ENCODE measurements around the gene B3GALT2.
"Not testable (repeated sequence)": the region's sequence is repeated elsewhere in the genome, so short reads cannot be mapped to it uniquely, and the experiment has no call there.

B3GALT2 gene

GRCh38 chr1:193210996-193211395 lies 24.6 kb upstream of the B3GALT2 start:
- Histone ChIP-seq H3K4me1 (ENCODE audit: insufficient read depth, low read length) (0 out of 2 replicates have a peak, but pooled peaks cover under 1% of the 10 kb centered on the region), H3K4me3 (ENCODE audit: low read length) (no peak overlapping the region), H3K9me3 (ENCODE audit: insufficient read depth, low read depth, low read length) (peaks cover 9% of the 10 kb centered on the region; the same call in 1 of the 2 replicates), H3K27me3 (ENCODE audit: insufficient read depth, low read length) (no peaks in the 10 kb centered on the region), H3K9ac (ENCODE audit: low read depth, low read length) (no peak overlapping the region), H3K27ac (ENCODE audit: low read depth, low read length) (no peak overlapping the region), H3K36me3 (ENCODE audit: insufficient read depth, low read length) (peaks cover 58% of the 10 kb centered on the region)
- WGBS: 97% methylated on average over 6 of the region's 7 CpGs

GRCh38 chr1:193201021-193201420 lies 14.6 kb upstream of the B3GALT2 start:
- no peaks in the 10 kb centered on the region for H3K4me1 ChIP-seq (ENCODE audit: insufficient read depth, low read length)
- H3K27me3 ChIP-seq (ENCODE audit: insufficient read depth, low read length): no peaks in the 10 kb centered on the region
- WGBS: 78% methylated on average over 1 of the region's 2 CpGs
- H3K9ac ChIP-seq (ENCODE audit: low read depth, low read length): no peak overlapping the region
- H3K27ac ChIP-seq (ENCODE audit: low read depth, low read length): no peak overlapping the region
- peaks cover 20% of the 10 kb centered on the region for H3K36me3 ChIP-seq (ENCODE audit: insufficient read depth, low read length)
- H3K9me3 ChIP-seq (ENCODE audit: insufficient read depth, low read depth, low read length): 0 out of 2 replicates have a peak, but pooled peaks cover 2% of the 10 kb centered on the region
- no peak overlapping the region for H3K4me3 ChIP-seq (ENCODE audit: low read length)

- H3K36me3 ChIP-seq (ENCODE audit: insufficient read depth, low read length): peaks cover 10% of the 10 kb centered on the region; the same call in 1 of the 2 replicates
- 87% methylated on average over 3 of the region's 4 CpGs for WGBS
- H3K9me3 ChIP-seq (ENCODE audit: insufficient read depth, low read depth, low read length): no peaks in the 10 kb centered on the region
Measured at GRCh38 chr1:193199940-193200339, 13.5 kb upstream of the B3GALT2 start.

GRCh38 chr1:193192586-193192985 lies 6.2 kb upstream of the B3GALT2 start:
- Histone ChIP-seq H3K27me3 (ENCODE audit: insufficient read depth, low read length) (no peaks in the 10 kb centered on the region), H3K36me3 (ENCODE audit: insufficient read depth, low read length) (peaks cover 16% of the 10 kb centered on the region; the same call in 1 of the 2 replicates)

More at GRCh38 chr1:193199940-193200339, 13.5 kb upstream of the B3GALT2 start:
- Histone ChIP-seq H3K9ac (ENCODE audit: low read depth, low read length) (no peak overlapping the region), H3K4me3 (ENCODE audit: low read length) (no peak overlapping the region), H3K27ac (ENCODE audit: low read depth, low read length) (no peak overlapping the region), H3K27me3 (ENCODE audit: insufficient read depth, low read length) (no peaks in the 10 kb centered on the region), H3K4me1 (ENCODE audit: insufficient read depth, low read length) (no peaks in the 10 kb centered on the region)

GRCh38 chr1:193190096-193190744 lies 3.8 kb upstream of the B3GALT2 start:
- Histone ChIP-seq H3K27me3 (ENCODE audit: insufficient read depth, low read length) (no peaks in the 10 kb centered on the region), H3K27ac (ENCODE audit: low read depth, low read length) (no peak overlapping the region), H3K4me3 (ENCODE audit: low read length) (no peak overlapping the region), H3K36me3 (ENCODE audit: insufficient read depth, low read length) (peaks cover 16% of the 10 kb centered on the region; the same call in 1 of the 2 replicates), H3K9ac (ENCODE audit: low read depth, low read length) (no peak overlapping the region), H3K4me1 (ENCODE audit: insufficient read depth, low read length) (peaks cover 13% of the 10 kb centered on the region), H3K9me3 (ENCODE audit: insufficient read depth, low read depth, low read length) (peaks cover 18% of the 10 kb centered on the region)

More at GRCh38 chr1:193192586-193192985, 6.2 kb upstream of the B3GALT2 start:
- Histone ChIP-seq H3K4me3 (ENCODE audit: low read length) (no peak overlapping the region), H3K9me3 (ENCODE audit: insufficient read depth, low read depth, low read length) (peaks cover 18% of the 10 kb centered on the region), H3K9ac (ENCODE audit: low read depth, low read length) (no peak overlapping the region), H3K27ac (ENCODE audit: low read depth, low read length) (no peak overlapping the region), H3K4me1 (ENCODE audit: insufficient read depth, low read length) (no peaks in the 10 kb centered on the region)
- 96% methylated on average over 8 of the region's 8 CpGs for WGBS

- Histone ChIP-seq H3K36me3 (ENCODE audit: insufficient read depth, low read length) (peaks cover 14% of the 10 kb centered on the region; the same call in 1 of the 2 replicates), H3K27me3 (ENCODE audit: insufficient read depth, low read length) (no peaks in the 10 kb centered on the region), H3K9me3 (ENCODE audit: insufficient read depth, low read depth, low read length) (peaks cover 18% of the 10 kb centered on the region), H3K9ac (ENCODE audit: low read depth, low read length) (no peak overlapping the region), H3K27ac (ENCODE audit: low read depth, low read length) (no peak overlapping the region), H3K4me1 (ENCODE audit: insufficient read depth, low read length) (peaks cover 13% of the 10 kb centered on the region), H3K4me3 (ENCODE audit: low read length) (no peak overlapping the region)
- WGBS: 95% methylated on average over 3 of the region's 3 CpGs
Measured at GRCh38 chr1:193189442-193190095, 3.2 kb upstream of the B3GALT2 start.

- not testable (repeated sequence) for H3K9ac ChIP-seq (ENCODE audit: low read depth, low read length); H3K27me3 ChIP-seq (ENCODE audit: insufficient read depth, low read length); H3K4me3 ChIP-seq (ENCODE audit: low read length); H3K27ac ChIP-seq (ENCODE audit: low read depth, low read length)
- 93% methylated on average over 7 of the region's 7 CpGs for WGBS
- peaks cover 13% of the 10 kb centered on the region for H3K4me1 ChIP-seq (ENCODE audit: insufficient read depth, low read length)
- H3K9me3 ChIP-seq (ENCODE audit: insufficient read depth, low read depth, low read length): peaks cover 18% of the 10 kb centered on the region
- peaks cover 14% of the 10 kb centered on the region; the same call in 1 of the 2 replicates for H3K36me3 ChIP-seq (ENCODE audit: insufficient read depth, low read length)
Measured at GRCh38 chr1:193188915-193189314, 2.5 kb upstream of the B3GALT2 start.

GRCh38 chr1:193187114-193187513 lies 701 bp upstream of the B3GALT2 start:
- Histone ChIP-seq H3K27me3 (ENCODE audit: insufficient read depth, low read length) (no peaks in the 10 kb centered on the region), H3K36me3 (ENCODE audit: insufficient read depth, low read length) (peaks cover 8% of the 10 kb centered on the region; the same call in 1 of the 2 replicates), H3K4me3 (ENCODE audit: low read length) (no peak overlapping the region), H3K4me1 (ENCODE audit: insufficient read depth, low read length) (peaks cover 13% of the 10 kb centered on the region), H3K27ac (ENCODE audit: low read depth, low read length) (no peak overlapping the region), H3K9me3 (ENCODE audit: insufficient read depth, low read depth, low read length) (peaks cover 9% of the 10 kb centered on the region), H3K9ac (ENCODE audit: low read depth, low read length) (no peak overlapping the region)
- WGBS: no CpG with 5 or more reads among the region's 1 CpG

- Histone ChIP-seq H3K9ac (ENCODE audit: low read depth, low read length) (no peak overlapping the region; the same call in 1 of the 2 replicates), H3K27me3 (ENCODE audit: insufficient read depth, low read length) (no peaks in the 10 kb centered on the region), H3K4me1 (ENCODE audit: insufficient read depth, low read length) (peaks cover 13% of the 10 kb centered on the region), H3K36me3 (ENCODE audit: insufficient read depth, low read length) (no peaks in the 10 kb centered on the region), H3K27ac (ENCODE audit: low read depth, low read length) (no peak overlapping the region), H3K4me3 (ENCODE audit: low read length) (no peak overlapping the region), H3K9me3 (ENCODE audit: insufficient read depth, low read depth, low read length) (no peaks in the 10 kb centered on the region)
- 100% methylated on average over 1 of the region's 2 CpGs for WGBS
Measured at GRCh38 chr1:193185211-193185610, 1.2 kb downstream of the B3GALT2 start.

- WGBS: no CpG with 5 or more reads among the region's 1 CpG
- H3K9me3 ChIP-seq (ENCODE audit: insufficient read depth, low read depth, low read length): no peaks in the 10 kb centered on the region
- H3K4me3 ChIP-seq (ENCODE audit: low read length): no peak overlapping the region
- H3K27me3 ChIP-seq (ENCODE audit: insufficient read depth, low read length): no peaks in the 10 kb centered on the region
- no peaks in the 10 kb centered on the region for H3K36me3 ChIP-seq (ENCODE audit: insufficient read depth, low read length)
- no peak overlapping the region for H3K27ac ChIP-seq (ENCODE audit: low read depth, low read length)
- no peak overlapping the region for H3K9ac ChIP-seq (ENCODE audit: low read depth, low read length)
- peaks cover 13% of the 10 kb centered on the region for H3K4me1 ChIP-seq (ENCODE audit: insufficient read depth, low read length)
Measured at GRCh38 chr1:193184776-193185175, 1.6 kb downstream of the B3GALT2 start.

- H3K9ac ChIP-seq (ENCODE audit: low read depth, low read length): no peak overlapping the region
- H3K27ac ChIP-seq (ENCODE audit: low read depth, low read length): no peak overlapping the region
- H3K4me3 ChIP-seq (ENCODE audit: low read length): no peak overlapping the region
- peaks cover 13% of the 10 kb centered on the region for H3K4me1 ChIP-seq (ENCODE audit: insufficient read depth, low read length)
- H3K27me3 ChIP-seq (ENCODE audit: insufficient read depth, low read length): no peaks in the 10 kb centered on the region
- no CpG with 5 or more reads among the region's 2 CpGs for WGBS
- no peaks in the 10 kb centered on the region for H3K9me3 ChIP-seq (ENCODE audit: insufficient read depth, low read depth, low read length)
- no peaks in the 10 kb centered on the region for H3K36me3 ChIP-seq (ENCODE audit: insufficient read depth, low read length)
Measured at GRCh38 chr1:193183019-193183627, 3.3 kb downstream of the B3GALT2 start.
